GM21526 (cell line): ENCODE results near the gene BTNL9.
"Not testable (repeated sequence)": the region's sequence is repeated elsewhere in the genome, so short reads cannot be mapped to it uniquely, and the experiment has no call there.

ENCODE experiments used
- ATAC-seq: cut with Tn5 transposase; IDR thresholded peaks from one replicate; pipeline ENCODE4 v1.9.1; 2021; ENCODE audit warnings: moderate library complexity; ENCODE audit not compliant: unreplicated experiment, low FRiP score

Gene BTNL9

DNA sequence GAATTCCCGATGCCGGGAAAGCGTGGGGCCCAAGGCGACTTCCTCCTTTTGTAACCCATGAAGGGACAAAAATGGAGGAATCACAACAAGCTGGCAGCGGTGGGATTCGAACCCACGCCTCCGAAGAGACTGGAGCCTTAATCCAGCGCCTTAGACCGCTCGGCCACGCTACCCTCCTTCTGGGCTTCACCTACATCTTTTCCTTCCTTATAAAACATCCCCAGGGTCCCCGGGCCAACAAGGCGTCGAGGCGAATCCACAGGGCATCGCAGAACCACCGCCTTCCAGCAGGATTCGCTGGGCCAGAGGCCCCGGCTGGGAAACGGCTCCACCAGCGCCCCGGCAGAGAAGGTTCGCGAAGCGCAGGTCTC lies 57.3 kb downstream of the BTNL9 start:
- ATAC-seq, result not testable (repeated sequence)

DNA sequence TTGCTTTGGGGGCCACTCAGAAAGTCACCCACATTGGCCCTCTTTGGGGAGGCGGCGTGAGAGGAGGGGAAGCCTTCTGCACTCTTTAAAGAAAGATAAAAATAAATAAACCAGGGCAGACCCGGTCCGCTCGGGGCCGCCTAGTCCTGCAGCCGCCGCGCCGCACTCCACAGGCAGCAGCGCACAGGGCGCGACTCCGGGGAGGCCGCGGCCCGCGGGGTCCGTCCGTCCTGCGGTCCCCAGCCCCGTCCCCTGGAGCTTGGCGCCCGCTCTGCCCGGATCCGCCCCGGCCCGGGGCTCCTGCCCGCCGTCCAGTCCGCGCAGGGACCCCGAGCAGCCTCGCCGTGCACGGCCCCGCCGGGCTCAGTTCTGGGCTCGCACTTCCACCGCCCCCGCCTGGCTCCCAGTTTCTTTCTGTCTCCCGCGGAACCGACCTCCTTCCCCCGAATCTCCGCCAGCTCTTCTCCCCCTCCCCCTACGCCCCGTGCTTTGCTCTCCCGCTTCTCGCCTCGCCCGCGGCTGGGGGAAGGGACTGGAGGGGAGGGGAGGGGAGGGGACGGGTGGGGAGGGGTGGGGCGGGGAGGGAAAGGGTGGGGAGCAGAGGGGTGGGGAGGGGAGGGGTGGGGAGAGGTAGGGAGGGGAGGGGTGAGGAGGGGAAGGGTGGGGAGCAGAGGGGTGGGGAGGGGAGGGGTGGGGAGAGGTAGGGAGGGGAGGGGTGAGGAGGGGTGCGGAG lies 57.9 kb downstream of the BTNL9 start:
- not testable (repeated sequence) for ATAC-seq

DNA sequence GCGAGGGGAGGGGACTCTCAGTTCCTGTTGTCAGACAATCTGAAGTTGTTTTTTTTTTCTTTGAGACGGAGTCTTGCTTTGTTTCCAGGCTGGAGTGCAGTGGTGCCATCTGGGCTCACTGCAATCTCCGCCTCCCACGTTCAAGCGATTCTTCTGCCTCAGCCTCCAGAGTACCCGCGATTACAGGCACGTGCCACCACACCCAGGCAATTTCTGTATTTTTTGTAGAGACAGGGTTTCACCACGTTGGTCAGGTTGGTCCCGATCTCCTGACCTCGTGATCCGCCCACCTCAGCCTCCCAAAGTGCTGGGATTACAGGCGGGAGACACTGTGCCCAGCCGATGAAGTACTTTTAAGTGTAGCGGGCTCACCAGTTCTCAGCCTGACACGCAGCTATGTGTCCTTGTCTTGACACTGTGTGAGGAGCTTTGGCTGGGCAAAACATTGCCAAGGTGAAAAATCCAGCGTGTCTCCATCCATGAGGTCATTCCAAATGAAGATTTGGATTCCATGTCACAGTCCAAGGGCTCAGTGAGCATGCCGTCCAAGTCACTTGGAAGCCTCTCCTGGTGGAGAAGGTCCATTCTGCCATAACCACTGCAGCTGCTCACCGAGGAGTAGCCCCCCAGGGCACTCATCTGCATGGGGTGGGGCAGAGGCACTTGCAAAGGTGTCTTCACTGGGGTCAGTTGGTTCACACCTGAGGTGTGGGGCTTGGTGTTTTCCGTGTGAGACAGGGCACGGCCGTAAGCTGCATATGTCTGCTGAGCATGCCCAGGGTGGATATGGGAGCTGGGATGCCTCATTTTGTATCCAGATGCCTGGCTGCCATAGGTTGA lies 58.9 kb downstream of the BTNL9 start:
- ATAC-seq, result no peak

DNA sequence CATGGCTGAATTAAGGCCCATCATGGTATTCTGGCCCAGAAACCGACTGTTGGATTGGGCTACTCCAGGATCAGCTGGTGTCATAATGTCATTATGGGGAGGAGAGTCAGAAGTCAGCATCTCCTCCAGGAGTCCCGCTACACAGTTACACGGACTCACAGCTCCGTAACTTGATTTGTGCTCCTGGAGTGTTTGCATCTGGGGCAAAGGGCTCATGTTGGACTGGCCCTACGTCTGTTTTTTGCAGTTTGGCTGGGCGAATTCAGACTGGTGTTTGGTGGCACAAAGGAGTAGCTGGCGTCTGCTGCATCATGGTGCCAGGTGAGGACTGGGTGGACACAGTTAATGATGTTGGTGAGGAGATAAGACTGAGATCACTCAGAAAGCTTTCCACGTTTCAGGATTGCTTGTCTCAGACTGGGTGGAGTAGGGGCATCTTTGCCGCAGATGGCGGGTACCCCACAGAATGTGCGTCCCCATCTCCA lies 59.6 kb downstream of the BTNL9 start:
- no peak for ATAC-seq

DNA sequence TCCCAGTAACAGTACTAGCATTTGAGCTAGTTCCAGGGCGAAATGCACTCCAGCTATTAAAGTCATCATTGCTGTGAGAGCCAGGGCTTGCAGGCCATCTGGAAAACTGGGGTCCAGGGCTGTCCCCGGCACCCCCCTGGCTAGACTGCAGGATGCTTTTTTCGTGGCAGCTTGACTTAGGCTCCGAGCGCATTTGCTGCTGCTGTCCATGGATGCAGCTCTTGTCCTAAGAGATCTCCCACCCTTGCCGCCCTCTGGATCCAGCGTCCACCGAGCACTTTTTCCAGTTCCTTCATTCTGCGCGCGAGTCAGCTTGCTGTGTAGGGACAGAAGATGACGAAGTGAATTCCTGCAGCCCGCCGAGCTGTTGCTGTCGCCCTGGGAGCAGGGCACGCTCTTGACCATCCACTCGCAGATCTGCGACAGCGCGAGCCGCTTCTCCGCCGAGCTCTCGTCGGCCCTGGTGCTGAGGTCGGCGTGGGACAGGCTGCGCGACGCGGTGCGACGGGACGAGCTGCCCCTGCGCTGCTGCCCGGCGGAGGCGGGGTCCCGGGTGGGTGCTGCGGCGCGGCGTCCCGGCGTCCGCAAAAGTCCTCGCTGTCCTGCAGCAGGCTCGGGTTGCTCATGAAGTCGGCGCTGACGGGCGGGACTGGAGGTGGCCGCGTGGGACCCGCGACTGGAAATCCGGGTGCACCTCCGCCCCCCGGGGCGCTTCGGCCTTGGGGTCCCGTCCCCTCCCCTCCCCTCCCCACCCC lies 60.2 kb downstream of the BTNL9 start:
- ATAC-seq, result no peak

DNA sequence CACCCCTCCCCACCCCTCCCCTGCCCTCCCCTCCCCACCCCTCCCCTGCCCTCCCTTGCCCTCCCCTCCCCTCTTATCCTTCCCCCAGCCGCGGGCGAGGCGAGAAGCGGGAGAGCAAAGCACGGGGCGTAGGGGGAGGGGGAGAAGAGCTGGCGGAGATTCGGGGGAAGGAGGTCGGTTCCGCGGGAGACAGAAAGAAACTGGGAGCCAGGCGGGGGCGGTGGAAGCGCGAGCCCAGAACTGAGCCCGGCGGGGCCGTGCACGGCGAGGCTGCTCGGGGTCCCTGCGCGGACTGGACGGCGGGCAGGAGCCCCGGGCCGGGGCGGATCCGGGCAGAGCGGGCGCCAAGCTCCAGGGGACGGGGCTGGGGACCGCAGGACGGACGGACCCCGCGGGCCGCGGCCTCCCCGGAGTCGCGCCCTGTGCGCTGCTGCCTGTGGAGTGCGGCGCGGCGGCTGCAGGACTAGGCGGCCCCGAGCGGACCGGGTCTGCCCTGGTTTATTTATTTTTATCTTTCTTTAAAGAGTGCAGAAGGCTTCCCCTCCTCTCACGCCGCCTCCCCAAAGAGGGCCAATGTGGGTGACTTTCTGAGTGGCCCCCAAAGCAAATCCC lies 61.1 kb downstream of the BTNL9 start:
- not testable (repeated sequence) for ATAC-seq

DNA sequence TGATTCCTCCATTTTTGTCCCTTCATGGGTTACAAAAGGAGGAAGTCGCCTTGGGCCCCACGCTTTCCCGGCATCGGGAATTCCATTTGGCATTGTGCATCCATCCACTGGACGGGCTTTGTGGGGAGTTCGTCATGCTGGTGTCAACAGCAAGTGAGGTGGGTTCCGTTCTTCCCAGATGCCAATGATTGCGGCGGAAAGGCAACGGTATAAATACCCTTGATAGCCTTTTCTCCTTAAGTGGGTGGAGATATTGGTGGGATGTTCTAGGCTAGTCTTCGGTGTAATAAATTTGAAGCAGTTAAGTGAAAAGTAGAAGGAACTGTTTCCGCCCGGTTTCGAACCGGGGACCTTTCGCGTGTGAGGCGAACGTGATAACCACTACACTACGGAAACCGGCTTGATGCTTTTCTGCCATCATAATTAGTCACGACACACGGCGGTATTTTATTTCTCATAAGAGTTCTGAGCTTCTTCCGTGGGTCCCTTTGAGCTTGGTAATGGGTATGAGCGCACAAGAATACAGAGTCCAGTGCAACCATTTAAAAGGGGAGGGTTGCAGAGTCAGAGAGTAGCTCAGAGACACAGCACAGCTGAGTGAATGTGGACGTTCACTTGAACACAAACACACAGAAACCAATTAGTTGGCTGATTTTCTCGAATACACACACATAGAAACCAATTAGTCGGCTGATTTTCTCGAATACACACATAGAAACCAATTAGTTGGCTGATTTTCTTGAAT lies 62.0 kb downstream of the BTNL9 start:
- not testable (repeated sequence) for ATAC-seq

DNA sequence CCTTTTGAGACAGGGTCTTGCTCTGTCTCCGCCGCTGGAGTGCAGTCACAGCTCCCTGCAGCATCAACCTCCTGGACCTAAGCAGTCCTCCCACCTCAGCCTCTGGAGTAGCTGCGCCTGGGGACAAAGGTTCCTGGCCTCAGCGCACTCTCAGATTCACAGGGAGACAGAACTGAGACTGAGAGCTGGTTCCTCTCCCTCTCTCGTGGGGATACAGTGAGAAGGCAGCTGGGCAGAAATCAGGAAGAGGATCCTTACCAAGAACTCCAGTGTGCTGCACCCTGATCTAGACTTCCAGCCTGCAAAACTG lies 64.1 kb downstream of the BTNL9 start:
- ATAC-seq, result not testable (repeated sequence)

DNA sequence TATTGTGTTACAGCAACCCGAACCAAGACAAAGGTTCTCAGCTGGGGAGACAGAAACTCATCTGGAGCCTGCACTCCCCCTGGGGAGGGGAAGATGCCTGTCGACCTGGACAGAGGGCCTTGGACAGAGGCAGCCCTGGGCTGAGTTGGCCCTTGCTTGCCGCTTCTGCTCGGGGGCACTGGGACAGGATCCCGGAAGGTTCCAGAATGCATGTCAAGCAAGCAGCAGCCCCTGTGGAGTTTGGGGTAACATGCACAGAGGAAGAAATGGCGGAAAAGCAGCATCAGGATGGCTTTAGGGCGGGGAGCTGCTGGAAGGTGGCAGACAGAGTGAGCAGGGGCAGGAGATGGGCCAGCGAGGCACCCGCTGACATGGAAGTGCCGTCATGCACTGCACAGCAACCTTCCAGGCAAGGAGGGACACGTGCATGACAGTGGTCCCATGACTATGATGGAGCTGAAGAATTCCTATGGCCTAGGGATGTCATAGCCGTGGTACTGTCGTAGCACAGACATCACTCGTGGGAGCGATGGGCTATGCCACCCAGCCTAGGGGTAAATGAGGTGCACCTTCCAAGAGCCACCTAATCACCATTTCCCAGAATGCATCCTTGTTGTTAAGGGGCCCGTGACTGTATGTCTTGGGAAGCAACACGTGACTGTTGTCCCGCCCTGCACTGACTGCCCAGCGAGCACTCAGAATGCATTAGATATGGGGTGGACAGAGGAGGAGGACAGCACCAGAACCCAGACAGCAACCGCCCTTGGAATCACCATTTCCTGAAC lies 64.7 kb downstream of the BTNL9 start:
- ATAC-seq, result not testable (repeated sequence)

DNA sequence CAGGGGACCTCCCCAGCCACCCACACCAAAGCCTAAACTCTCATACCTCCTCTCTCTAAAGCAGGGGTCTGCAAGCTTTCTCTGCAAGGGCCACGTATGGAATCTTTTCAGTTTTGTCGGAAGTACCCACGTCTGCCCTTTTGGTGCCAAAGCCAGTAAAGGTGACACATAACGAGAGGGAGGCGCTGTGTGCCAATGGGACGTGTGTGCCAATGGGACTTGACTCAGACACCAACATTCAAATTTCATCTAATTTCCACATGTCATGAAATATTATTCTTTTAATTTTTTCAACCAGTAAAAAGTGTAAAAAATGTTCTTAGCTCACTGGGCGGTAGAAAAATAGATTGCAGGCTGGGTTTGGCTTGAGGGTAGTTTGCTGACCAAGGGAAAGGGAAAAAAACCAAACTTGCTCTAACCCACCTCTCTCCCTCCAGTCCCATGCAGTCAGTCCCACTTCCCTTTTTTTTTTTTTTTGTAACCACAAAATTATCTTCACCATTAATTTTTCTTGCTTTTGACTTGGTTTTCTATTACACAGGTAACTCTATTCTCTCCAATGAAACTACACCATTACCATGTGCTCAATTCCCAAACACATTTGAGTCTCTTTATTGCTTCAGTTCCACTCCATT lies 65.4 kb downstream of the BTNL9 start:
- ATAC-seq, result no peak

DNA sequence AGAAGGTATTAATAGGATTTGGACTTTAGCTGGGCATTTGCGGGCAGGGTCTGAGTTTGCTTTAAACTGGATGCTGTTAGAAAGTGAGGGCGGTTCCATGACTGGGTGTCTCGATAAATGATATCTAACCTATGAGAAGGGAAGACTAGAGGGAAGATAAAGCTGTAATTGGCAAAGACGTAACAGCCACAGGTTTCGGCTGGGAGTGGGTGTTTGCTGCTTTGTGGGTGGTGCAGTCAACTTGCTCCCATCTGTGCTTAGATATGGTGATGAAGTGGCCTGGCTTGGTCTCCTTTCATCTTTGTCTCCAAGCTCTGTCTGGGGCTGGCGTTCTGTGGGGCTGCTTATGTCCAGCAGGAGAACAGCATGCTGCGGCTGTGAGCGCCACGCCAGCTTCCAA lies 67.6 kb downstream of the BTNL9 start:
- ATAC-seq, result no peak

DNA sequence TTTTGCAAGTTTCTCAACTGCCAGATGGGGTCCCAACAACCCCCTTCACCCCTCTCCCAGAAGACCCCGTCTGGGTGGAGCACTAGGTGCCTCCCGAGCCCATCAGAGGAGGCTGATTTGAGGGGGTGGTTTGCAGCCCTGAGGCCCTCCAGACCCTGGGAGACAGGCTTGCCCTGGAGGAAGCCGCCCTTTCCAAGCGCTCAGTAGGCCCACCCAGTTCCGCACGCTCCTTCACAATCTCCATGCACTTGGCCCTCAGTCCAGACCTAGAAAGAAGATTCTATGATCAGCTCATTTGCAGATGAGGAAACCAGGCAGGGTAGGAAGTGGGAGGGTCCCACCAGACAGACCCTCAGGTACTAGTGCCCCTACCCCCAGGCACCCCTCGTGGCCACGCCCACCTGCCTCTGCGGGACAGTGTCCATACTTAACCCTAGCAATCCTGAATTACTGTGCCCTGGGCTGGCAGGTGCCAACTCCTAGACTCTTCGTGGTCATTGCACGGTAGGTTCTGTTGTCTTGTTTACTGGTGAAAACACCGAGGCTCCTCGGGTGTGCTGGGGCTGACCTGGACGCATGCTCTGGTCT lies 68.6 kb downstream of the BTNL9 start:
- ATAC-seq, result no peak

DNA sequence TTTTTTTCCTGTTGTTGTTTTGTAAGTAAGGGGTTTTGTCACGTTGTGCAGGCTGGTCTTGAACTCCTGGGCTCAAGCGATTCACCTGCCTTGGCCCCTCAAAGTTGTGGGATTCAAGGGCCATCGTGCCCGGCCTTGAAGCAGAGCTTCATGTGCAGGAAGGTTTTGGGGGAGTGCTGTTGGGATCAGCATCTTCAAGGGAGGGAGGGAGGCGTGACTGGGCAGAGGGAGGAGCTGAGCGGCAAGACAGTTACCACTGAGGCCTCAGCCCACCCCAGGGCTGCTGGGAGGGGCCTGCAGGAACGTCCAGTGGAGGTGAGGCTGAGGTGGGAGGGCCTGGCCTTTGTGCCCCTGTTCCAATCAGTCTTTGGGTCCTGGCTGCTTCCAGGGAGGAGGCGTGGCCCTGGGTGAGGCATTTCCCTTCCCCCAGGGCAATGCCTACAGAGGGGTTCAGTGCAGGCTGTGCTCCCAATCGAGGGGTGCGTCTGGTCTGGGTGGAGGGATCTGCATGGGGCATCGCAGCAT lies 69.5 kb downstream of the BTNL9 start:
- ATAC-seq, result no peak

DNA sequence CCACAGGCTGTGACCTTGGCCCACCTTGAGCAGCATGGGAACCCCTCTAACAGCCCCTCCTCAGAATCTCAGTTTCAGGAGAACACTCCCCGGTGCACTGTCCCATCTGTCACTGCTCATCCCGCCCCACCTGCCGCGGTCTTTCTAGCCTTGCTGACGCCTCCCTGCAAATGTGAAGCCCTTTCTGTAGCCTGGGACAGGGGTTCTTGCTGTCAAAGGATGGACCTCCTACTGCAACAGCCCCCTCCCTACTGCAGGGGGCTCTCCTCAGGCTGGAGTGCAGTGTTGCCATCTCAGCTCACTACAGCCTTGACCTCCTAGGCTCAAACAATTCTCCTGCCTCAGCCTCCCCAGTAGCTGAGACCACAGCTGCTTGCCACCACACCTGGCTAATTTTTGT lies 70.9 kb downstream of the BTNL9 start:
- no peak for ATAC-seq
